Central memory CD4-positive, alpha-beta T cell (primary cell): ENCODE measurements around the gene TRMT5.

ENCODE experiments used
- DNase-seq: peaks from one replicate; pipeline ENCODE4 v3.0.0; 2022

TRMT5 gene

GRCh38 chr14:60963761-60964160 is 17.1 kb downstream of the TRMT5 start:
- DNase-seq: no peak

- no peak for DNase-seq
Measured at GRCh38 chr14:60958146-60958545, 22.7 kb downstream of the TRMT5 start.

- no peak for DNase-seq
Measured at GRCh38 chr14:60956632-60957031, 24.2 kb downstream of the TRMT5 start.

- DNase-seq: no peak
Measured at GRCh38 chr14:60956202-60956601, 24.7 kb downstream of the TRMT5 start.

GRCh38 chr14:60951776-60952435 is 29.0 kb downstream of the TRMT5 start:
- DNase-seq: no peak

GRCh38 chr14:60946773-60947172 is 34.1 kb downstream of the TRMT5 start:
- no peak for DNase-seq

- DNase-seq: no peak
Measured at GRCh38 chr14:60945984-60946383, 34.9 kb downstream of the TRMT5 start.

- DNase-seq: no peak
Measured at GRCh38 chr14:60944204-60944603, 36.7 kb downstream of the TRMT5 start.

- DNase-seq: no peak
Measured at GRCh38 chr14:60943637-60944032, 37.2 kb downstream of the TRMT5 start.

GRCh38 chr14:60935319-60935718 is 45.6 kb downstream of the TRMT5 start:
- no peak for DNase-seq

GRCh38 chr14:60933920-60934655 is 46.8 kb downstream of the TRMT5 start:
- no peak for DNase-seq

- no peak for DNase-seq
Measured at GRCh38 chr14:60931218-60931617, 49.7 kb downstream of the TRMT5 start.

GRCh38 chr14:60926002-60926401 is 54.9 kb downstream of the TRMT5 start:
- DNase-seq: no peak

- no peak for DNase-seq
Measured at GRCh38 chr14:60925286-60925685, 55.6 kb downstream of the TRMT5 start.

GRCh38 chr14:60922050-60922449 is 58.8 kb downstream of the TRMT5 start:
- no peak for DNase-seq
